IPS-18a (cell line): ENCODE measurements around the gene CARD6.
"Not testable (repeated sequence)": the region's sequence is repeated elsewhere in the genome, so short reads cannot be mapped to it uniquely, and the experiment has no call there.

Experiments used
- H3K27ac ChIP-seq: one replicate; pipeline ENCODE4 v1.5.1; 2013; ENCODE audit warnings: low read length
- H3K27me3 ChIP-seq: one replicate; pipeline ENCODE4 v1.6.1; 2013; ENCODE audit warnings: mild to moderate bottlenecking, low read length; ENCODE audit not compliant: control insufficient read depth, insufficient read depth
- H3K36me3 ChIP-seq: one replicate; pipeline ENCODE4 v1.6.1; 2013; ENCODE audit warnings: low read depth, low read length; ENCODE audit not compliant: control insufficient read depth
- H3K4me1 ChIP-seq: one replicate; pipeline ENCODE4 v1.6.1; 2013; ENCODE audit warnings: low read depth, low read length; ENCODE audit not compliant: control insufficient read depth
- H3K4me3 ChIP-seq: one replicate; pipeline ENCODE4 v1.5.1; 2013; ENCODE audit warnings: low read length
- H3K9ac ChIP-seq: one replicate; pipeline ENCODE4 v1.6.1; 2013; ENCODE audit warnings: mild to moderate bottlenecking, low read length, moderate library complexity
- H3K9me3 ChIP-seq: one replicate; pipeline ENCODE4 v1.6.1; 2013; ENCODE audit warnings: low read depth, low read length; ENCODE audit not compliant: control insufficient read depth

The CARD6 gene

GRCh38 chr5:40879163-40879942 lies 38.2 kb downstream of the CARD6 start:
- Histone ChIP-seq H3K9ac (no peak overlapping the region), H3K4me3 (no peak overlapping the region)

GRCh38 chr5:40882291-40882690 lies 41.1 kb downstream of the CARD6 start:
- no peaks in the 10 kb centered on the region for H3K36me3 ChIP-seq
- no peak overlapping the region for H3K27ac ChIP-seq
- H3K9ac ChIP-seq = no peak overlapping the region
- H3K9me3 ChIP-seq = peaks cover 3% of the 10 kb centered on the region
- H3K27me3 ChIP-seq = no peaks in the 10 kb centered on the region
- H3K4me1 ChIP-seq = no peaks in the 10 kb centered on the region
- H3K4me3 ChIP-seq = no peak overlapping the region

More at GRCh38 chr5:40879163-40879942, 38.2 kb downstream of the CARD6 start:
- H3K27me3 ChIP-seq = no peaks in the 10 kb centered on the region
- H3K36me3 ChIP-seq = no peaks in the 10 kb centered on the region
- H3K9me3 ChIP-seq = peaks cover 3% of the 10 kb centered on the region
- H3K27ac ChIP-seq = no peak overlapping the region
- H3K4me1 ChIP-seq = no peaks in the 10 kb centered on the region

GRCh38 chr5:40883051-40883450 lies 41.9 kb downstream of the CARD6 start:
- H3K27ac ChIP-seq, H3K36me3 ChIP-seq, H3K27me3 ChIP-seq, H3K4me1 ChIP-seq, H3K9me3 ChIP-seq, H3K9ac ChIP-seq, H3K4me3 ChIP-seq: not testable (repeated sequence)

DNA sequence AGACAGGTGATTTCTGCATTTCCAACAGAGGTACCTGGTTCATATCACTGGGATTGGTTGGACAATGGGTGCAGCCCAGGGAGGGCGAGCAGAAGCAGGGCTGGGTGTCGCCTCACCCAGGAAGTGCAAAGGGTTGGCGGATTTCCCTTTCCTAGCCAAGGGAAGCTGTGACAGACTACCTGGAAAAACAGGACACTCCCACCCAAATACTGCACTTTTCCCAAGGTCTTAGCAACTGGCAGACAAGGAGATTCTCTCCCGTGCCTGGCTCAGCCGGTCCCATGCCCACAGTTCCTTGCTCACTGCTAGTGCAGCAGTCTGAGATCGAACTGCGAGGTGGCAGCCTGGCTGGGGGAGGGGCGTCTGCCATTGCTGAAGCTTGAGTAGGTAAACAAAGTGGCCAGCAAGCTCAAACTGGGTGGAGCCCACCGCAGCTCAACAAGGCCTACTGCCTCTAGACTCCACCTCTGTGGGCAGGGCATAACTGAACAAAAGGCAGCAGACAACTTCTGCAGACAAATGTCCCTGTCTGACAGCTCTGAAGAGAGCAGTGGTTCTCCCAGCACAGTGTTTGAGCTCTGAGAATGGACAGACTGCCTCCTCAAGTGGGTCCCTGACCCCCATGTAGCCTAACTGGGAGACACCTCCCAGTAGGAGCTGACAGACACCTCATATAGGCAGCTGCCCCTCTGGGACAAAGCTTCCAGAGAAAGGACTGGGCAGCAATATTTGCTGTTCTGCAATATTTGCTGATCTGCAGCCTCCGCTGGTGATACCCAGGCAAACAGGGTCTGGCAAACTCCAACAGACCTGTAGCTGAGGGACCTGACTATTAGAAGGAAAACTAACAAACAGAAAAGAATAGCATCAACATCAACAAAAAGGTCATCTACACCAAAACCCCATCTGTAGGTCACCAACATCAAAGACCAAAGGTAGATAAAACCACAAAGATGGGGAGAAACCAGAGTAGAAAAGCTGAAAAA lies 54.6 kb downstream of the CARD6 start:
- H3K4me3 ChIP-seq = peak overlapping the region; percentile 45
- not testable (repeated sequence) for H3K27ac ChIP-seq, H3K27me3 ChIP-seq, H3K9ac ChIP-seq, H3K36me3 ChIP-seq, H3K9me3 ChIP-seq
- H3K4me1 ChIP-seq = peaks cover 12% of the 10 kb centered on the region

GRCh38 chr5:40904205-40904993 lies 63.2 kb downstream of the CARD6 start:
- no peak overlapping the region for H3K27ac ChIP-seq
- no peaks in the 10 kb centered on the region for H3K9me3 ChIP-seq
- H3K36me3 ChIP-seq = no peaks in the 10 kb centered on the region
- peaks cover 5% of the 10 kb centered on the region for H3K4me1 ChIP-seq
- H3K9ac ChIP-seq = no peak overlapping the region
- no peaks in the 10 kb centered on the region for H3K27me3 ChIP-seq
- no peak overlapping the region for H3K4me3 ChIP-seq

DNA sequence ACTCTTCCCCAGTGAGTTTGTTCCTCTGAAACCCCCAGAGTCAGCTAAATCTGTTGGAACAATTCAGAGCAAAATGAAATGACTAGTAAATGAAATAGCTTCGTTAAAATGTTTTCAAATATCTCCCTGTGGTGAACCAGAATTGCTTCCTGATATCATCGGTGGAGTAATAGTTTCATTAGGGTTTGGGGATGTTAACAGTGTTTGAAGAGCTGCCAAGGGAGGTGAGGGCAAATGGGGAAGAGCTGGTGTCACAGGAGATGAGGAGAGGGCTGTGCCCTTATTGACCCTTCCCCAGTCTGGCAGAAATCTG lies 63.8 kb downstream of the CARD6 start:
- Histone ChIP-seq H3K9me3 (no peaks in the 10 kb centered on the region), H3K36me3 (no peaks in the 10 kb centered on the region), H3K4me3 (no peak overlapping the region), H3K27me3 (no peaks in the 10 kb centered on the region), H3K9ac (no peak overlapping the region), H3K27ac (no peak overlapping the region), H3K4me1 (peaks cover 5% of the 10 kb centered on the region)

- H3K9me3 ChIP-seq = no peaks in the 10 kb centered on the region
- H3K4me1 ChIP-seq = peaks cover 5% of the 10 kb centered on the region
- no peaks in the 10 kb centered on the region for H3K27me3 ChIP-seq
- no peak overlapping the region for H3K27ac ChIP-seq
- no peak overlapping the region for H3K9ac ChIP-seq
- no peaks in the 10 kb centered on the region for H3K36me3 ChIP-seq
- no peak overlapping the region for H3K4me3 ChIP-seq
These were observed 65.2 kb downstream of the CARD6 start for GRCh38 chr5:40906351-40906751.

GRCh38 chr5:40909264-40909663 lies 68.1 kb downstream of the CARD6 start, which contains the start of gene C7:
C7 (plus strand) TSS chr5:40909497; CDS start chr5:40909611, 114 bp downstream.
- no peak within 1 kb of the TSS for H3K9ac ChIP-seq
- no peak within 1 kb of the TSS for H3K27ac ChIP-seq
- no peak within 1 kb of the TSS for H3K4me3 ChIP-seq
- no peaks in the 10 kb centered on the region for H3K36me3 ChIP-seq
- peaks cover 2% of the 10 kb centered on the region for H3K4me1 ChIP-seq
- peaks cover 4% of the 10 kb centered on the region for H3K27me3 ChIP-seq
- no peaks in the 10 kb centered on the region for H3K9me3 ChIP-seq

GRCh38 chr5:40909723-40910122 lies 68.6 kb downstream of the CARD6 start:
- H3K9ac ChIP-seq = no peak overlapping the region
- H3K9me3 ChIP-seq = no peaks in the 10 kb centered on the region
- H3K36me3 ChIP-seq = no peaks in the 10 kb centered on the region
- peaks cover 3% of the 10 kb centered on the region for H3K4me1 ChIP-seq
- H3K4me3 ChIP-seq = no peak overlapping the region
- no peak overlapping the region for H3K27ac ChIP-seq
- peaks cover 8% of the 10 kb centered on the region for H3K27me3 ChIP-seq
